Umbilical cord (tissue), 2 donors: ENCODE data around the gene ABHD1. TPM values are rescaled to one million over a fixed set of nuclear protein-coding genes. Genes with fewer than 3 reads are reported as not detected.

ENCODE experiments used
- DNase-seq: peaks from one replicate; pipeline ENCODE4 v3.0.0-alpha.2; 2015; ENCODE audit warnings: low spot score
- total RNA-seq: library from RNA; depleted of rRNA; stranded (reverse); fragments of >200 nt; gene quantifications from one replicate; pipeline ENCODE4 v1.2.3, GENCODE V29; 2014; ENCODE audit warnings: low replicate concordance; ENCODE audit not compliant: insufficient read depth

The ABHD1 gene
- total RNA-seq, 1 donor from 2014 or later, result 1.2 TPM

GRCh38 chr2:27135478-27135955, 11.9 kb downstream of the ABHD1 start:
- no peak for DNase-seq

- DNase-seq, result no peak
Observed at GRCh38 chr2:27136751-27137150, 13.1 kb downstream of the ABHD1 start.

- no peak for DNase-seq
Observed at GRCh38 chr2:27137322-27137935, 13.8 kb downstream of the ABHD1 start.

- DNase-seq, result no peak
Observed at GRCh38 chr2:27138111-27138510, 14.5 kb downstream of the ABHD1 start.

GRCh38 chr2:27139310-27139709, 15.7 kb downstream of the ABHD1 start, which contains the start of gene PRR30:
Gene PRR30, minus strand, starts transcription at chr2:27139410. Its CDS starts 1,081 bp downstream, at chr2:27138329.
- no peak for DNase-seq

GRCh38 chr2:27143285-27143684, 19.7 kb downstream of the ABHD1 start:
- no peak for DNase-seq

- DNase-seq, result no peak
Observed at GRCh38 chr2:27145682-27146081, 22.1 kb downstream of the ABHD1 start.

- no peak for DNase-seq
Observed at GRCh38 chr2:27147935-27148334, 24.3 kb downstream of the ABHD1 start.

- DNase-seq, result no peak
Observed at GRCh38 chr2:27148801-27149439, 25.3 kb downstream of the ABHD1 start, which contains the start of gene TCF23. Gene TCF23, plus strand, starts transcription at chr2:27149004. Its CDS starts 130 bp downstream, at chr2:27149134.

GRCh38 chr2:27149570-27150405, 26.2 kb downstream of the ABHD1 start:
- no peak for DNase-seq

- no peak for DNase-seq
Observed at GRCh38 chr2:27150639-27151230, 27.1 kb downstream of the ABHD1 start.

- DNase-seq, result no peak
Observed at GRCh38 chr2:27152102-27152795, 28.6 kb downstream of the ABHD1 start.

GRCh38 chr2:27152796-27153464, 29.3 kb downstream of the ABHD1 start:
- DNase-seq, result no peak

GRCh38 chr2:27154488-27154887, 30.9 kb downstream of the ABHD1 start:
- no peak for DNase-seq

- no peak for DNase-seq
Observed at GRCh38 chr2:27155069-27155520, 31.5 kb downstream of the ABHD1 start.

- DNase-seq, result no peak
Observed at GRCh38 chr2:27158468-27158867, 34.9 kb downstream of the ABHD1 start.

- no peak for DNase-seq
Observed at GRCh38 chr2:27159271-27159670, 35.7 kb downstream of the ABHD1 start.

GRCh38 chr2:27160191-27160590, 36.6 kb downstream of the ABHD1 start:
- DNase-seq, result no peak

- no peak for DNase-seq
Observed at GRCh38 chr2:27162151-27163121, 38.8 kb downstream of the ABHD1 start.
